ENCODE results near the gene WWP2.

DNA sequence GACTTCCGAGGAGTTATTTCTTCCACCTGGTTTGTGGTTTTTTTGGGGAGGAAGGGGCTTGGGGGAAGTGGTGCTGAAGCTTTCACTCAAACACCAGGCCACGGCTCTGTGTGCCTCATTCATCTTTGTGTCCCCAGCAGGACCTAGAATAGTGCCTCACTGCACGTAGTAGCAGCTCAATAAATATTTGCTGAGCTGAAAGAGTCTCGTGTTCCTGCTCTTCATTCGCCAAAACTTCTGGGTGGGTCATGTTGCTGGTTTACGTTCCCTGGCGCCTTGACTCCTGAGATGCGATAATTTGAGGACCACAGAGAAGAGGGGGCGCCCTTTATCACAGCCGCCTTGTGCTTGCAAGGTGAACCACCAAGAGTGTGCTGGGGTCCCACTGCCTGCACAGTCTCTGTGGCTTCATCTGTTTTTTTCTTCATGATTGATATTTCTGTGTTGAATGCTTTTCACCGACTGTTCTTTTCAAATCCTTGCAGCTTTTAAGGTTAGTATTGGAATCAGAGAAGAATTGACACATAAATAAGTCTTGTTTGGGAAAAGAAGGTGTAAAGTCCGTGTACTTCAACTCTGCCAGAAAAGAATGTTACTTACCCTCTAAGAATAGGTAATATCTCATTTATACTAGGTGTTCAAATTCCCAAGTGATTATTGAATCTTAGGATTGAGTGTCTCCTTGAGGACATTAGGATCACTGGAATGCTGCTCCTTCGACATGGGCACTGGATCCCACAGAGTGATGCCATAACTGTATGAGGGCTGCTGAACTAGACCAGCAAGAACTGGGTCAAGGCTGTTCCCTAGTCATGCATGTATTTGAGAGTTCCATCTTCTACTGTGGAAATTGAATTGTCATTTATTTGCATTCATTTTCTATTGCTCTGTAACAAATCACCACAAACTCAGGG lies 96.3 kb downstream of the WWP2 start:
- TF ChIP-seq ELF4 (IDR thresholded peaks at IDR 0.05), result no peak
- TF ChIP-seq FOXM1 (IDR thresholded peaks at IDR 0.05; ENCODE audit: borderline replicate concordance), result no peak
- no peak for TF ChIP-seq SP1 (IDR thresholded peaks at IDR 0.05)
- TF ChIP-seq, protein P1, sequence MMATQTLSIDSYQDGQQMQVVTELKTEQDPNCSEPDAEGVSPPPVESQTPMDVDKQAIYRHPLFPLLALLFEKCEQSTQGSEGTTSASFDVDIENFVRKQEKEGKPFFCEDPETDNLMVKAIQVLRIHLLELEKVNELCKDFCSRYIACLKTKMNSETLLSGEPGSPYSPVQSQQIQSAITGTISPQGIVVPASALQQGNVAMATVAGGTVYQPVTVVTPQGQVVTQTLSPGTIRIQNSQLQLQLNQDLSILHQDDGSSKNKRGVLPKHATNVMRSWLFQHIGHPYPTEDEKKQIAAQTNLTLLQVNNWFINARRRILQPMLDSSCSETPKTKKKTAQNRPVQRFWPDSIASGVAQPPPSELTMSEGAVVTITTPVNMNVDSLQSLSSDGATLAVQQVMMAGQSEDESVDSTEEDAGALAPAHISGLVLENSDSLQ (IDR thresholded peaks at IDR 0.05), result no peak
- TF ChIP-seq HDGF (IDR thresholded peaks at IDR 0.05; ENCODE audit: borderline replicate concordance), result no peak

All from HEK293T (cell line).